Hypothalamus (tissue), 51 donors: ENCODE results near the gene CCDC195.
"Not testable (repeated sequence)": the region's sequence is repeated elsewhere in the genome, so short reads cannot be mapped to it uniquely, and the experiment has no call there.

ENCODE experiments used
- DNase-seq, 51 donors: peaks; one replicate each; lab custom pipeline; 2025; lab: John Stamatoyannopoulos, UW

Gene CCDC195

DNA sequence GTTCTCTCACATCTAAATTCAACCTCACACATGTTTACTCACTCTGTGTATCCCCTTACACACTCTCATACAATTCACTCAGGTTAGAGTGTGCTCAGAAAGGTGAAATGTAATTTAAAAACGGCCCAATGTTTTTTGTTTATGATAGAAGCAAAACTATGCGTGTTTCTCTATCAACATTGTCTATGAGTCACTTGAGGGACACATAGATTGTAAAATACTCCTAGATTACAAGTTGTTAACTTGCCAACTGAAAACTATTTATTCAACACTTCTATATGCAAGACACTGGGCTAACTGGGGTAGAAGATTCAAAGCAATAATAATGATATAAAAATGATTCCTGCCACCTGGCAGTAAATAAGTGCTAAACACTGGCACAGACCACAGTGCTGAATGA is 24.6 kb downstream of the CCDC195 start:
- DNase-seq = no peak

DNA sequence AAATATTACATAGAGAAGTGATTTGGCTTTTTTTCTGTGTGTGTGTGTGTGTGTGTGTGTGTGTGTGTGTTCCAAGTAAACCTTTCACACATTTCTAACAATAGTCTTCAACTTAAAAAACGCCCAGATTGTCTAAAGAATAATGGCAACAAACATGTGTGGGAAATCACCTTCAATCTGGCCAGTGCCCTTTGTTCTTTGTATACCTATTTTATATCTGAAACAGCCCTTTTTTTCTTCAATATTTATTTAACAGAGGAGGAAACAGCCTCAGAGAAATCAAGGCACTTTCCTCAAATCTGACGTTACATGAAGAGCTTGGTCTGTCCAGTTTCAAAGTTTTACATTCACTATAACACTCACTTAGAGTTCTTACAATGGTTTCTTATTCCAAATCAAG is 25.3 kb downstream of the CCDC195 start:
- no peak for DNase-seq

DNA sequence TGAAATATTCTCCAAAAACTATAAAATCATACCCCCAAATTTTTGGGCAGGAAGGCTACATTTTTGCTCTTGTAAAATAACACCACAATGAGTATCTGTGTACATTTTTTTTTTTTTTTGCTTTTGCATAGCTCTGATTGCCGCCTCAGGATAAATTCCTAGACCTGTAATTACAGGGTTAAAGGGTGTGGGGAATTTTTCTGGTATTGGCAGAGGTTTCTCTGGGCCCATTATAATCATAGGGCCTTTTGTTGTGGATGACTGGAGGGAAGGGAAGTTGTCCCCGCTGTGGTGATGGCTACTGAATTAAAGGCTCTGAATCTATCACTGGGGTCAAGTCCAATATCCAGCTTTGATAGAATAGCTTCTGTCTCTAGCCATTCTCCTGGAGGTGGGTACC is 26.6 kb downstream of the CCDC195 start:
- DNase-seq = no peak

DNA sequence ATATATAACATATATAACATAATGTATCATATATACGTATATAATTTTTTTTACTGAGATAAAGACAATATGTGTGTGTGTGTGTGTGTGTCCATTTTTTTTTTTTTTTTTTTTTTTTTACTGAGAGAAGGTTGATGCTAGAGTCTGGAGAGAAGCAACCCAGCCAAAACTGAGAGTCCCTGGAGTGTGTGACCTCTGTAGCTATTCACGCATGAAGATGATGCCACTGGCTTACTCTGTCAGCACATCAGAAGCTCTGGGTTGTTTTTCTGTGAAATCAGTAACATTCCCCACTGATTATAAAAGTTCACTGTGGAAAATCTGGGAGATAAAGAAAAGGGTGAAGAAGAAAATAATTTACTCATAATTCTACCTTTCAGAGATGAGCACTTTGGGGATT is 27.2 kb downstream of the CCDC195 start:
- DNase-seq = no peak

DNA sequence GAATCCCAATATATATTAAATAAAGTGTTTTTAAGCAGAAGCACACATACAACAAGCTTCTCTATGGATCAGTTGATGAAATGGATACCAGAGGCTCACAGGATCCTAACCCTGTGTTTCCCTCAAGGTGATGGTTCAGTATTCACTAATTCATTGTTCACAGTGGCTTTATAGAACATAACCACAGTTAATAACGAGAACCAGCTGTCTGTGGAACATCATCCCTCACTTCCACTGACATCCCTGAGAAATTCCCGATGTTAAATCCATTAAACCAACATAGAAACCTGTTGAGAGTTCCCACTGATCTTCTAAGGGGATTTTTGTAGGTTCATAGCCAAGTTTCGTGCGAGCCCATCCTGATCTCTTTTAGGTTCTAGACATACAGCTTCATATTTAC is 29.0 kb downstream of the CCDC195 start:
- no peak for DNase-seq

DNA sequence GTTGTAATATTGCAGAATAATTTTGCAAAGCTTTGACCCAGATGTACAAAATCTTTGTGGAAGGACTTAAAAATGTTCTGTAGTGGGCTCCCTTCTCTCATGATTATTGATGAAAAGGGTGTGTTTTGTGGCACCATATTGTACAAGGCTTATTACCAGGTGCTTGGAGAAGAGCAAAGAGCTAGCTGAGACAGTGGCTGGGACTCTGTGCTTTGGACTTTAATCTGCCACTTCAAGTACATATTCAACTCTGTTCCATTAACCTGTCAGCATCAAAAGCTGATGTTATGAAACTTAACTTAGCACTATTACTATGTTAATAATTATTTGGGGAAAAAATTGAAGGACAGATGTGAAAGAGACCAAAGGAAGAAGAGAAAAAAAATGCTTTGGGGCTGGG is 31.0 kb downstream of the CCDC195 start:
- no peak for DNase-seq

DNA sequence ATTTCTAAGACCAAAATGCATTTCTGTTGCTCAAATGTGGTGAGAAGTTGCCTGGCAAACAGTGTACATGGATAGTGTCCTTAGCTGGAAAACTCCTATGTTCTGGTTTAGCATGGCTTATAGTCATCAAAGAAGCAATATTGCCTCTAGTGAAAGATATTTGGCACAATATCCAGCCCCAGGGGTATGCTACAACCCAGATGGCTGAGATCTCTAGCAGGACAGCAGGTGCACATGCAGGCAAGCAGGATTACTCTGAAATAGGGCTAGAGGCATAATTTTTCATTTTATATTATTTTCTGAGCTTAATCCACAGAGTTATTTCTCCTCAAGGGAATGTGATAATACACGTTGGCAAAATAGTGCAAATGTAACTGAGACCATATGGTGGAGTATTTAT is 34.0 kb downstream of the CCDC195 start:
- no peak for DNase-seq

DNA sequence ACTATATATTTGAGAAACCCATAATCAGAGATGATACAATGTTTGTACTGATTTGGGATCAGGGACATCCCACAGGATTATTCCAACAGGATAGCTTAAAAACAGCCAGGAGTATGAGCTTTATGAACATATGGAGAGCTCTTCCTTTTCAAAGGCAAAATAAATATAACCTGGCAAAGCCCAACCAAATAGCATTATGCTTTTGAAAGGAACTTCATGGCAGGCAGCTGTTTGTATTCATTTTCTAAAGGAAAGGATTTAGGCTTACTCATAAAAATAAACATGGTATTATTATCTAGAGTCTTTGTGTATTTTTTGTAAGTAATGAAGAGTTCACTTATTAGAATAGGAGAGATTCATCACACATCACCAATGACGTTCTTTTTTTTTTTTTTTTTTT is 44.4 kb downstream of the CCDC195 start:
- no peak for DNase-seq

DNA sequence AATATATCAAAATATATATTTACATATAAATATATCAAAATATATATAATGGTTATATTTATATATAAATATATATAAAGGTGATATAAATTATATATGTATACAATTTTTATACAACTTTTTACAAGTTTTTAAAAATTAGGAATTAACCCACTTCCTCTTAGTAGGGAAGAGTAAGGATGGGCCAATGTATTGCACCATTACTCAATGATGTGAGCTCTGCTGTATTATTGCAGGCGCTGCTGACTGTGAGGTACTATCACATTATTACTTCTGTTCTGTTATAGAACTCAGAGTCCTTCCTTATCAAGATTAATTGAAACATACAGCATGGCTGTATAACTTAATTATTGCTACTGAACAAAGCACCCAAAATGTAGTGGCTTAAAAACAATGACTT is 46.0 kb downstream of the CCDC195 start:
- no peak for DNase-seq

DNA sequence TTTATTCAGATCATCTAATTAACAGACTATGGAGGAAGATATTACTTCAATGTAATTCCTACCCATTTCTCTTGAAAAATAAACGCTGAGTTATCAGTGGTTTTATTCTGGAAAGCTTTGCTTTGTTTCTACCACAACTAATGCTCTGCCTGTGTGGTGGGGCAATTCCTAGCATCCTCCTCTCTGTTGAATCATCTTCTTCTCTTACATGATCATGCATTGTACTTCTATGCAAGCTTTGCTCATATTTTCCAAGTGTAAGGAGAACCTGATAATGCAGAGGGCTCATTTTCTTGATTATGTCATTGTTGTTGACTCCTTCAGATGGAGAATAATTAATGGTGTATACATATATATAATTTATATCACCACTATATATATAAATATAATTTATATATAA is 46.7 kb downstream of the CCDC195 start:
- DNase-seq = no peak

DNA sequence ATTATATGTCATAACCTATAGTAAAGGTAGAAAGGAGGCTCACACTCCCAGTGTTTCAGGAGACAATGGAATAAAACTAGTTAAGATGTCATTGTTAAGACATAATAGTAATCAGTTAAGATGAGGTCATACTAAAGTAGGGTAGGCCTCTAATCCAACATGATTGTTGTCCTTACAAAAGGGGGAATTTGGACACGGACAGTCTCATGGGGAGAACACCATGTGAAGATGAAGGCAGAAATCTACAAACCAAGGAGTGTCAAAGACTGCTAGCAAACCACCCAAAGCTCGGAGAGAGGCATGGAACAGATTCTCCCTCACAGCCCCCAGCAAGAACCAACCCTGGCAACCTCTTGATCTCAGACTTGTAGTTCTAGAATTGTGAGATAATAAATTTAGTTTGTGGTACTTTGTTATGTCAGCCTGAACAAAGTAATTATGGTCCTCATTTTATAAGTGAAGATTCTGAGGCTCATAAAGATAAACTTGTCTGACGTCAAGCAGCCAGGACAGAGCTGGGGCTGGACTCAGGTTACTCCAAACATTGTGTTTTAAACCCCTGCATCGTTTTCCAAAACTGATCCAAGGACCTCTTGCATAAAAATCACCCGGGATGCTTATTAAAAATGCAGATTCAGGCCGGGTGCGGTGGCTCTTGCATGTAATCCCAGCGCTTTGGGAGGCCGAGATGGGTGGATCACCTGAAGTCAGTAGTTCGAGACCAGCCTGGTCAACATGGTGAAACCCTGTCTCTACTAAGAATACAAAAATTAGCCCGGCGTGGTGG is 47.8 kb downstream of the CCDC195 start:
- no peak for DNase-seq

DNA sequence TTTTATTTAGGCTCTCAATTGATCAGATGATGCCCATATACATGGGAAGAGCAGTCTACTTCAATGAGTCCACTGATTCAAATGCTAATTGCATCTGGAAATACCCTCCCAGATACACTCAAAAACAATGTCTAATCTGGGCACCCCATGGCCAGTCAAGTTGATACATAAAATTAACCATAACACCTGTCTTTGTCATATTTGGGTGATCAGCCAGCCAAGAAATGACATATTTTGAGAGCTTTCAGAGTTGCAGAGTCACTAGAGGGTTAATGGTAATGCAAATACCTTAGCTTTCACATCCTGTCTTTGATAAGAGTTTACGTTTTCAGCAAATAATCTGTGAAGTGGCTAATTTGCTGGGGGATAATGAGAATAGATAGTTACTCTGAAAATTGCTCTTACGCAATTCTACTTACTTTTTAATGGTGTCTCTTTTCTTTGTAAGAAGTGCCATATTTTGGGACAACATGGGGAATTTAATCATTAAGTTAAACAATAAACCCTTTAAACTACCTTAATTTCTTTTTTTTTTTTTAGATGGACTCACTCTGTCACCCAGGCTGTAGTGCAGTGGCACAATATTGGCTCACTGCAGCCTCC is 49.1 kb downstream of the CCDC195 start:
- DNase-seq = no peak

DNA sequence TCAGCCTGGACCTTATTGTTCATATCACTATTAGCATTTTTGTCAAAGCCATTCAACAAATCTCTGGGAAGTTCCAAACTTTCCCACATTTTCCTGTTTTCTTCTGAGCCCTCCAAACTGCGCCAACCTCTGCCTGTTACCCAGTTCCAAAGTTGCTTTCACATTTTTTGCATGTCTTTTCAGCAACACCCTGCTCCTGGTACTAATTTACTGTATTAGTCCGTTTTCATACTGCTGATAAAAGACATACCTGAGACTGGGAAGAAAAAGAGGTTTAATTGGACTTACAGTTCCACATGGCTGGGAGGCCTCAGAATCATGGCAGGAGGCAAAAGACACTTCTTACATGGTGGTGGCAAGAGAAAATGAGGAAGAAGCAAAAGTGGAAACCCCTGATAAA is 52.8 kb downstream of the CCDC195 start:
- DNase-seq = not testable (repeated sequence)

DNA sequence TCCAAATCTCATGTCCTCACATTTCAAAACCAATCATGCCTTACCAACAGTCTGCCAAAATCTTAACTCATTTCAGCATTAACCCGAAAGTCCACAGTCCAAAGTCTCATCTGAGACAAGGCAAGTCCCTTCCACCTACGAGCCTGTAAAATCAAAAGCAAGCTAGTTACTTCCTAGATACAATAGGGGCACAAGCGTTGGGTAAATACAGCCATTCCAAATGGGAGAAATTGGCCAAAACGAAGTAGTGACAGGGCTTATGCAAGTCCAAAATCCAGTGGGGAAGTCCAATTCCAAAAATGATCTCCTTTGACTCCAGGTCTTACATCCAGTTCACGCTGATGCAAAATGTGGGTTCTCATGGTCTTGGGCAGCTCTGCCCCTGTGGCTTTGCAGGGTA is 54.5 kb downstream of the CCDC195 start:
- not testable (repeated sequence) for DNase-seq

DNA sequence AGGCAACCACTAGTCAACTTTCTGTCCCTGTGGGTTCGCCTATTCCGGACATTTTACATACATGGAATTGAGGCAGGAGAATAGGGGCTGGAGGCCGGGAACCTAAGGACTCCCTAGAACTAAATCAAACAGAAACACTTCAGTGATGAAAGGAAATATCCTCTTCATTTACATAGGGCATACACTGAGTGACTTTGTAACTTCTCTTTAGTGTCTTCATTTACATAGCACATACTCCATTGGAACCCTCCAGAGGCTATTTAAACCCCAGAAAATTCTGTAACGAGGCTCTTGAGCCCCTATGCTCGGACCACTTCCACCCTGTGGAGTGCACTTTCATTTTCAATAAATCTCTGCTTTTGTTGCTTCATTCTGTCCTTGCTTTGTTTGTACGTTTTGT is 56.5 kb downstream of the CCDC195 start:
- no peak for DNase-seq

DNA sequence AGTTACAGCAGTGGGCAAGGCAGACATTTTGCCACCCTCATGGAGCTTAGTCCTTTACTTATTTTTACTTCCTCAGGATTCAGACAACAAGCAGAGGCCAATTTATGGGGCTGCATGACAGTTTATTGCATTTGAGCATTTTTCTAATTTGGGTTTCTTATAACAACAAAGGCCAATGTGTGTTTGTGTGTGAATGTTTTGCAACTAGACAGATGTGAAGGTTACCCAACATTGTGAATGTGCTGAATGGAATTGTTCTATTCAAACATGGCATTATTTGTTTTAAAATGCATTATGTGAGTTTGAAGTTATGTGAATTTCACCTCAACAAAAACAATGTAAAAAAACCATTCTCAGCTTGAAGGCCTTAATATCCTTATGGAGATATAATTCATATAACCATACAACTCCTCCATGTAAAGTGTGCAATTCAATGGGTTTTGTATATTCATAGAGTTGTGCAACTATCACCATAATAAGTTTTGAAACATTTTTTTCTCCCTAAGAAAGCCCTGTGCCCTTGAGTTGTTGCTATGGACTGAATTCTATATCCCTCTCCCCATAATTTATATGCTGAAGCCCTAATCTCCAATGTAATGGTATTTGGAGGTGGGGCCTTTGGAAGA is 57.3 kb downstream of the CCDC195 start:
- DNase-seq = no peak

DNA sequence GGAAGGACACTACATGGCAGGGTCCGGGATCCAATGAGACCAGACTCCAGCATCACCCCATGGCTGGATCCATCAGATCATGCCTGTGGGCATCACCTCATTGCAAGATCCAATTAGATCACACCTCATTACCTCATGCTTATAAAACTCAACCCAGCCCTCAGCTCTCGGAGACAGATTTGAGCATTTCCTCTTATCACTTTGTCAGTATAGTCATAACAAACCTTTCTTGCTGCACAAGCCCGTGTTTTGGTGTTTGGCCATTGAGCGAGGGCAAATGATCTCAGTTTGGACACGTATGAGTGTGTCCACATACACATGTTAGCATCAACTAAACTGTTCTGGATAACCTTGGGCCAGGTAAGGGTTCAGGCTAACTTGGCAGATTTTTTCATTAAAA is 58.8 kb downstream of the CCDC195 start:
- DNase-seq = no peak

DNA sequence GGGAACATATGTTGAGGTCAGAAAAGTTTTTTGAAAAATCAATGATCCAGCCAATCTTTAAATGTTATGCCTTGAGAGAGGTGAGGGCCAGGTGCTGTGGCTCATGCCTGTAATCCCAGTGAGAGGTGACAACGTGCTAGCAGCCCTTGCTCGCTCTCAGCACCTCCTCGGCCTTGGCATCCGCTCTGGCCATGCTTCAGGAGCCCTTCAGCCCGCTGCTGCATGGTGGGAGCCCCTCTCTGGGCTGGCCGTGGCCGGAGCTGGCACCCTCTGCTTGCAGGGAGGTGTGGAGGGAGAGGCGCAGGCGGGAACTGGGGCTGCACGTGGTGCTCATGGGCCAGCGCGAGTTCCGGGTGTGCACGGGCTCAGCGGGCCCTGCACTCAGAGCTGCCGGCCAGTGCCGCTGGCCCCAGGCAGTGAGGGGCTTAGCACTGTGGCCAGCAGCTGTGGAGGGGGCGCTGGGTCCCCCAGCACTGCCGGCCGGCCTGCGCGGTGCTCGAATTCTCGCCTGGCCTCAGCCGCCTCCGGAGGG is 61.1 kb downstream of the CCDC195 start:
- no peak for DNase-seq
